ENCODE measurements around the gene PARVA.

The PARVA gene

GRCh38 chr11:12361682-12362081 lies 15.7 kb upstream of the PARVA start:
- TF ChIP-seq TEAD4 (IDR thresholded peaks at IDR 0.05) (no peak), EP300 (IDR thresholded peaks at IDR 0.05; ENCODE audit: borderline replicate concordance) (no peak), CEBPB (IDR thresholded peaks at IDR 0.05) (no peak), RAD21 (IDR thresholded peaks at IDR 0.05; ENCODE audit: low read depth) (no peak), TAF1 (IDR thresholded peaks at IDR 0.05; ENCODE audit: low read depth) (no peak), EGR1 (IDR thresholded peaks at IDR 0.05) (no peak), USF1 (IDR thresholded peaks at IDR 0.05) (no peak), REST (IDR thresholded peaks at IDR 0.05; ENCODE audit: low read depth) (no peak)
- TF ChIP-seq, protein P1, sequence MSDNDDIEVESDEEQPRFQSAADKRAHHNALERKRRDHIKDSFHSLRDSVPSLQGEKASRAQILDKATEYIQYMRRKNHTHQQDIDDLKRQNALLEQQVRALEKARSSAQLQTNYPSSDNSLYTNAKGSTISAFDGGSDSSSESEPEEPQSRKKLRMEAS (IDR thresholded peaks at IDR 0.05) = no peak

GRCh38 chr11:12362857-12363256 lies 14.5 kb upstream of the PARVA start:
- TF ChIP-seq TEAD4 (IDR thresholded peaks at IDR 0.05) = no peak
- no peak for TF ChIP-seq EP300 (IDR thresholded peaks at IDR 0.05; ENCODE audit: borderline replicate concordance)
- TF ChIP-seq CEBPB (IDR thresholded peaks at IDR 0.05) = no peak
- no peak for TF ChIP-seq RAD21 (IDR thresholded peaks at IDR 0.05; ENCODE audit: low read depth)
- no peak for TF ChIP-seq REST (IDR thresholded peaks at IDR 0.05; ENCODE audit: low read depth)
- TF ChIP-seq FOXM1 (IDR thresholded peaks at IDR 0.05; ENCODE audit: borderline replicate concordance, low read depth) = no peak
- TF ChIP-seq TAF1 (IDR thresholded peaks at IDR 0.05; ENCODE audit: low read depth) = no peak
- TF ChIP-seq TCF12 (IDR thresholded peaks at IDR 0.05; ENCODE audit: low read depth) = no peak
- no peak for TF ChIP-seq USF1 (IDR thresholded peaks at IDR 0.05)
- TF ChIP-seq ZBTB7A (IDR thresholded peaks at IDR 0.05; ENCODE audit: low read depth) = no peak
- TF ChIP-seq NFIC (IDR thresholded peaks at IDR 0.05) = no peak
- no peak for TF ChIP-seq CREB1 (IDR thresholded peaks at IDR 0.05; ENCODE audit: low read depth)
- no peak for TF ChIP-seq YY1 (IDR thresholded peaks at IDR 0.05; ENCODE audit: low read depth)
- TF ChIP-seq, protein P1 (IDR thresholded peaks at IDR 0.05) = no peak
- no peak for TF ChIP-seq EGR1 (IDR thresholded peaks at IDR 0.05)

GRCh38 chr11:12363373-12363772 lies 14.0 kb upstream of the PARVA start:
- no peak for TF ChIP-seq REST (IDR thresholded peaks at IDR 0.05; ENCODE audit: low read depth)

GRCh38 chr11:12372111-12372510 lies 5.3 kb upstream of the PARVA start:
- TF ChIP-seq TCF12 (IDR thresholded peaks at IDR 0.05; ENCODE audit: low read depth) = no peak
- TF ChIP-seq TAF1 (IDR thresholded peaks at IDR 0.05; ENCODE audit: low read depth) = no peak
- TF ChIP-seq EGR1 (IDR thresholded peaks at IDR 0.05) = no peak
- TF ChIP-seq ZBTB7A (IDR thresholded peaks at IDR 0.05; ENCODE audit: low read depth) = no peak
- TF ChIP-seq EP300 (IDR thresholded peaks at IDR 0.05; ENCODE audit: borderline replicate concordance) = no peak
- TF ChIP-seq RAD21 (IDR thresholded peaks at IDR 0.05; ENCODE audit: low read depth) = no peak
- TF ChIP-seq REST (IDR thresholded peaks at IDR 0.05; ENCODE audit: low read depth) = no peak
- no peak for TF ChIP-seq CEBPB (IDR thresholded peaks at IDR 0.05)
- TF ChIP-seq FOXM1 (IDR thresholded peaks at IDR 0.05; ENCODE audit: borderline replicate concordance, low read depth) = no peak
- no peak for TF ChIP-seq CREB1 (IDR thresholded peaks at IDR 0.05; ENCODE audit: low read depth)
- TF ChIP-seq, protein P1 (IDR thresholded peaks at IDR 0.05) = no peak
- no peak for TF ChIP-seq YY1 (IDR thresholded peaks at IDR 0.05; ENCODE audit: low read depth)
- TF ChIP-seq NFIC (IDR thresholded peaks at IDR 0.05) = no peak
- no peak for TF ChIP-seq USF1 (IDR thresholded peaks at IDR 0.05)
- no peak for TF ChIP-seq TEAD4 (IDR thresholded peaks at IDR 0.05)

Measured in Ishikawa (cell line).